Measurements from ENCODE around the gene APOH. TPM values are rescaled to one million over a fixed set of nuclear protein-coding genes. Genes with fewer than 3 reads are reported as not detected.

The APOH gene
- total and polyA plus RNA-seq, 9 of the 15 experiments (the other 6 are each of a cell fraction or from before 2014, with no cell fraction given) = 1.1 TPM; not detected in 8

DNA sequence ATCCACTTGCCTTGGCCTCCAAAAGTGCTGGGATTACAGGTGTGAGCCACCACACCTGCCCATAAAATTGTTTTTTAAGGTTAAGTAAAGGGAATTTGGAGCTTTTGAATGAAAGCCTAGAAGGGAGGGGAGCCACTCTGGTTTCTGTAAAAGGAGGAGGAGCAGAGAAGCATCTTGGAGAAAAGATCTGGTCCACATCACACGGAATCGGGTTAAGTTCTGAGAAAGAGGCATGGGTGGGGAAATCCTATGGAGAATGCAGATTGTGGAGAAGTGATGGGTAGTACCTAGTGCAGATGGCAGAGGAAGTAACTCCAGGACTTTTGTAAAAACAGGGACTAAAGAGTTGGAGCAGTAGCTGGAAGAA is 19.0 kb downstream of the APOH start:
- no peak overlapping the region for H2AFZ ChIP-seq (ENCODE audit: low read depth, low read length)
- 0% methylated on average over 2 of the region's 2 CpGs for WGBS (ENCODE audit: insufficient coverage, low coverage, missing lambda C conversion rate)
- intact Hi-C loops (cut with micrococcal nuclease) (no loop called here), in situ Hi-C loops (cut with MboI) (no loop called here)
- ChIA-PET CTCF (ENCODE audit: low intra/inter-chr PET ratio) (no interaction called here), POLR2A (interaction anchor here (0.6 to 1.4 kb wide), 2 partner anchors 19 to 992 kb away, joined by 3 to 4 read pairs; no protein-coding TSS in a partner anchor)
- H3K4me2 ChIP-seq (ENCODE audit: insufficient read depth, low read length) = no peak overlapping the region
- no peaks in the 10 kb centered on the region for H3K4me1 ChIP-seq (replicated peaks in 1 of 2; ENCODE audit: control insufficient read depth in 2 of 2, insufficient read depth in 2 of 2, low read length in 2 of 2)
- BruUV-seq (replicated peaks) = no TSS peak
- FAIRE-seq (no peak), ATAC-seq (no peak), DNase-seq (ENCODE audit: extremely low read depth in 1 of 4, low spot score in 3 of 4) (no peak)
- H3K4me3 ChIP-seq = no peak overlapping the region
- H3K9me1 ChIP-seq (ENCODE audit: control insufficient read depth, insufficient read depth, low read length) = no peaks in the 10 kb centered on the region
- H3K27ac ChIP-seq (ENCODE audit: extremely low read depth, low read depth, low read length) = no peak overlapping the region
- H3K79me2 ChIP-seq (ENCODE audit: control insufficient read depth, insufficient read depth, low read length) = no peaks in the 10 kb centered on the region
- H3K9me3 ChIP-seq (replicated peaks; ENCODE audit: control insufficient read depth, insufficient read depth, low read depth, low read length) = no peaks in the 10 kb centered on the region
- H3K27me3 ChIP-seq (ENCODE audit: control insufficient read depth in 2 of 2, insufficient read depth in 2 of 2, low read length in 2 of 2) = peaks cover 8% of the 10 kb centered on the region in 2 experiments; a peak in 4 of 5 replicates
- no peaks in the 10 kb centered on the region for H3K36me3 ChIP-seq (ENCODE audit: control insufficient read depth, insufficient read depth, low read length)
- H4K20me1 ChIP-seq (replicated peaks; ENCODE audit: control insufficient read depth, insufficient read depth, low read length) = no peaks in the 10 kb centered on the region
- no peak overlapping the region for H3K9ac ChIP-seq (ENCODE audit: insufficient read depth in 1 of 2, low read depth in 2 of 2, low read length in 2 of 2)
- TF ChIP-seq ZNF696 (CRISPR knock-in tag; conservative IDR thresholded peaks at IDR 0.05) (no peak), RBM34 (IDR thresholded peaks at IDR 0.05; ENCODE audit: borderline replicate concordance, insufficient read depth, low read length) (no peak), CXXC5 (CRISPR knock-in tag; IDR thresholded peaks at IDR 0.05) (no peak), PTBP1 (IDR thresholded peaks at IDR 0.05; ENCODE audit: low read depth, low read length) (no peak), ZBTB49 (CRISPR knock-in tag; IDR thresholded peaks at IDR 0.05; ENCODE audit: borderline replicate concordance) (no peak), POLR2G (IDR thresholded peaks at IDR 0.05; ENCODE audit: low read depth, low read length) (no peak), SIRT6 (IDR thresholded peaks at IDR 0.05; ENCODE audit: low read depth, low read length) (no peak), SAFB (IDR thresholded peaks at IDR 0.05; ENCODE audit: borderline replicate concordance, low read depth, low read length) (no peak), TAL1 (IDR thresholded peaks at IDR 0.05) (no peak), ZNF644 (tag; IDR thresholded peaks at IDR 0.05; ENCODE audit: low read depth) (no peak), ZFX (CRISPR knock-in tag; IDR thresholded peaks at IDR 0.05) (no peak), AFF4 (CRISPR knock-in tag; IDR thresholded peaks at IDR 0.05) (no peak), ZNF143 (CRISPR knock-in tag; IDR thresholded peaks at IDR 0.05) (no peak)
- TF ChIP-seq, protein P1, sequence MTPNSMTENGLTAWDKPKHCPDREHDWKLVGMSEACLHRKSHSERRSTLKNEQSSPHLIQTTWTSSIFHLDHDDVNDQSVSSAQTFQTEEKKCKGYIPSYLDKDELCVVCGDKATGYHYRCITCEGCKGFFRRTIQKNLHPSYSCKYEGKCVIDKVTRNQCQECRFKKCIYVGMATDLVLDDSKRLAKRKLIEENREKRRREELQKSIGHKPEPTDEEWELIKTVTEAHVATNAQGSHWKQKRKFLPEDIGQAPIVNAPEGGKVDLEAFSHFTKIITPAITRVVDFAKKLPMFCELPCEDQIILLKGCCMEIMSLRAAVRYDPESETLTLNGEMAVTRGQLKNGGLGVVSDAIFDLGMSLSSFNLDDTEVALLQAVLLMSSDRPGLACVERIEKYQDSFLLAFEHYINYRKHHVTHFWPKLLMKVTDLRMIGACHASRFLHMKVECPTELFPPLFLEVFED (CRISPR knock-in tag; conservative IDR thresholded peaks at IDR 0.05) = no peak
- TF ChIP-seq, protein P2, sequence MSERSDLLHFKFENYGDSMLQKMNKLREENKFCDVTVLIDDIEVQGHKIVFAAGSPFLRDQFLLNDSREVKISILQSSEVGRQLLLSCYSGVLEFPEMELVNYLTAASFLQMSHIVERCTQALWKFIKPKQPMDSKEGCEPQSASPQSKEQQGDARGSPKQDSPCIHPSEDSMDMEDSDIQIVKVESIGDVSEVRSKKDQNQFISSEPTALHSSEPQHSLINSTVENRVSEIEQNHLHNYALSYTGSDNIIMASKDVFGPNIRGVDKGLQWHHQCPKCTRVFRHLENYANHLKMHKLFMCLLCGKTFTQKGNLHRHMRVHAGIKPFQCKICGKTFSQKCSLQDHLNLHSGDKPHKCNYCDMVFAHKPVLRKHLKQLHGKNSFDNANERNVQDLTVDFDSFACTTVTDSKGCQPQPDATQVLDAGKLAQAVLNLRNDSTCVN (CRISPR knock-in tag; IDR thresholded peaks at IDR 0.05) = no peak

All from K562 (cell line).